Measurements from ENCODE around the gene GALM. TPM values are rescaled to one million over a fixed set of nuclear protein-coding genes. Genes with fewer than 3 reads are reported as not detected.
"Not testable (repeated sequence)": the region's sequence is repeated elsewhere in the genome, so short reads cannot be mapped to it uniquely, and the experiment has no call there.

Gene GALM
- polyA plus RNA-seq, 1 donor from 2014 or later = not detected

GRCh38 chr2:38682620-38683019, 16.7 kb downstream of the GALM start:
- H3K79me2 ChIP-seq (replicated peaks; ENCODE audit: insufficient read depth, low read length); H3K36me3 ChIP-seq (ENCODE audit: insufficient read depth, low read length); H3K4me3 ChIP-seq (ENCODE audit: low read length); H3K27me3 ChIP-seq (ENCODE audit: insufficient read depth, low read depth, low read length); H3K9ac ChIP-seq (ENCODE audit: low read length); H3K9me3 ChIP-seq (ENCODE audit: low read length); H3K27ac ChIP-seq (ENCODE audit: low read length); H3K9me2 ChIP-seq (ENCODE audit: insufficient read depth, low read length); H2AFZ ChIP-seq (ENCODE audit: low read depth, low read length); H4K20me1 ChIP-seq (ENCODE audit: insufficient read depth); H3F3A ChIP-seq (ENCODE audit: insufficient read depth, low read length, poor library complexity, severe bottlenecking); H3K4me2 ChIP-seq (ENCODE audit: low read length): not testable (repeated sequence)

- Histone ChIP-seq H3K9me3 (ENCODE audit: low read length) (no peaks in the 10 kb centered on the region), H3K36me3 (ENCODE audit: insufficient read depth, low read length) (no peaks in the 10 kb centered on the region), H3K4me3 (ENCODE audit: low read length) (no peak overlapping the region), H3K27me3 (ENCODE audit: insufficient read depth, low read depth, low read length) (no peaks in the 10 kb centered on the region), H3F3A (ENCODE audit: insufficient read depth, low read length, poor library complexity, severe bottlenecking) (no peaks in the 10 kb centered on the region), H2AFZ (ENCODE audit: low read depth, low read length) (no peak overlapping the region), H3K4me2 (ENCODE audit: low read length) (no peak overlapping the region), H3K9me2 (ENCODE audit: insufficient read depth, low read length) (no peaks in the 10 kb centered on the region), H3K27ac (ENCODE audit: low read length) (no peak overlapping the region), H3K79me2 (replicated peaks; ENCODE audit: insufficient read depth, low read length) (no peaks in the 10 kb centered on the region), H3K9ac (ENCODE audit: low read length) (no peak overlapping the region), H4K20me1 (ENCODE audit: insufficient read depth) (no peaks in the 10 kb centered on the region)
- no peak for TF ChIP-seq RAD21 (conservative IDR thresholded peaks at IDR 0.05)
- TF ChIP-seq SMC3 (conservative IDR thresholded peaks at IDR 0.05; ENCODE audit: poor library complexity) = no peak
- no peak for TF ChIP-seq TAF1 (IDR thresholded peaks at IDR 0.05; ENCODE audit: low read depth)
- no peak for TF ChIP-seq EZH2 (IDR thresholded peaks at IDR 0.05; ENCODE audit: borderline replicate concordance, insufficient read depth, low read length, poor library complexity, severe bottlenecking)
- TF ChIP-seq CTCF (IDR thresholded peaks at IDR 0.05; ENCODE audit: poor library complexity, severe bottlenecking) = no peak
- TF ChIP-seq POLR2AphosphoS5 (IDR thresholded peaks at IDR 0.05) = no peak
- no peak for TF ChIP-seq EP300 (conservative IDR thresholded peaks at IDR 0.05; ENCODE audit: poor library complexity, severe bottlenecking)
- no peak for TF ChIP-seq MXI1 (conservative IDR thresholded peaks at IDR 0.05; ENCODE audit: poor library complexity, severe bottlenecking)
- no peak for TF ChIP-seq REST (IDR thresholded peaks at IDR 0.05; ENCODE audit: borderline replicate concordance)
These were observed 17.9 kb downstream of the GALM start for GRCh38 chr2:38683766-38684165.

- Histone ChIP-seq H3K36me3 (ENCODE audit: insufficient read depth, low read length) (no peaks in the 10 kb centered on the region), H3K27ac (ENCODE audit: low read length) (no peak overlapping the region), H3K79me2 (replicated peaks; ENCODE audit: insufficient read depth, low read length) (no peaks in the 10 kb centered on the region), H3K9me3 (ENCODE audit: low read length) (no peaks in the 10 kb centered on the region), H2AFZ (ENCODE audit: low read depth, low read length) (no peak overlapping the region), H4K20me1 (ENCODE audit: insufficient read depth) (no peaks in the 10 kb centered on the region), H3F3A (ENCODE audit: insufficient read depth, low read length, poor library complexity, severe bottlenecking) (no peaks in the 10 kb centered on the region), H3K9me2 (ENCODE audit: insufficient read depth, low read length) (no peaks in the 10 kb centered on the region), H3K9ac (ENCODE audit: low read length) (no peak overlapping the region), H3K4me2 (ENCODE audit: low read length) (no peak overlapping the region), H3K27me3 (ENCODE audit: insufficient read depth, low read depth, low read length) (no peaks in the 10 kb centered on the region), H3K4me3 (ENCODE audit: low read length) (no peak overlapping the region)
- TF ChIP-seq SMC3 (conservative IDR thresholded peaks at IDR 0.05; ENCODE audit: poor library complexity) (no peak), MXI1 (conservative IDR thresholded peaks at IDR 0.05; ENCODE audit: poor library complexity, severe bottlenecking) (no peak), POLR2AphosphoS5 (IDR thresholded peaks at IDR 0.05) (no peak), EZH2 (IDR thresholded peaks at IDR 0.05; ENCODE audit: borderline replicate concordance, insufficient read depth, low read length, poor library complexity, severe bottlenecking) (no peak), EP300 (conservative IDR thresholded peaks at IDR 0.05; ENCODE audit: poor library complexity, severe bottlenecking) (no peak), RAD21 (conservative IDR thresholded peaks at IDR 0.05) (no peak), CTCF (IDR thresholded peaks at IDR 0.05; ENCODE audit: poor library complexity, severe bottlenecking) (no peak), REST (IDR thresholded peaks at IDR 0.05; ENCODE audit: borderline replicate concordance) (no peak), TAF1 (IDR thresholded peaks at IDR 0.05; ENCODE audit: low read depth) (no peak)
These were observed 19.3 kb downstream of the GALM start for GRCh38 chr2:38685116-38685735.
